Pancreas (tissue), 10 donors: ENCODE data around the gene ZNF473. TPM values are rescaled to one million over a fixed set of nuclear protein-coding genes. Genes with fewer than 3 reads are reported as not detected.
"Not testable (repeated sequence)": the region's sequence is repeated elsewhere in the genome, so short reads cannot be mapped to it uniquely, and the experiment has no call there.

ENCODE experiments used
- ATAC-seq, 4 donors: fragments of 200-7000 bp; cut with Tn5 transposase; one replicate each; pipeline versions ENCODE4 v1.8.0 to v1.9.1; 2020; ENCODE audit warnings: mild to moderate bottlenecking in 4 of 4, moderate library complexity in 4 of 4
- DNase-seq, 6 donors: peaks; one replicate each; pipeline ENCODE4 v3.0.0-alpha.2; 2020
- FAIRE-seq: peaks from 2 replicates; lab custom pipeline; 2012; peaks lifted over from hg19 to GRCh38; lab: Jason Lieb, UNC
- H3K27ac ChIP-seq, 4 donors: fragments of 200-600 bp; sonication (generic); 1 replicate in 3 of 4; 2 replicates in 1 of 4; pipeline versions ENCODE4 v1.5.0 to v1.8.0; 2020
- H3K27me3 ChIP-seq, 4 donors: fragments of 200-600 bp; one replicate each; pipeline ENCODE4 v1.8.0; 2021
- H3K36me3 ChIP-seq, 3 donors: fragments of 200-600 bp; sonication (generic) in 1 of 3; one replicate each; pipeline versions ENCODE4 v1.5.0 to v1.8.0; 2020 to 2021
- H3K4me1 ChIP-seq, 3 donors: fragments of 200-600 bp; one replicate each; pipeline ENCODE4 v1.8.0; 2021
- H3K4me3 ChIP-seq, 4 donors: fragments of 200-600 bp; sonication (generic) in 2 of 4; one replicate each; pipeline versions ENCODE4 v1.5.0 to v1.8.0; 2020 to 2021
- H3K9me3 ChIP-seq, 4 donors: fragments of 200-600 bp; one replicate each; pipeline ENCODE4 v1.8.0; 2021
- WGBS, 2 donors: extraction: QIAGEN DNeasy Blood & Tissue Kit; methylation state at CpG; one replicate each; pipeline ENCODE4 v1.1.7; 2013; 5-methylcytosine and 5-hydroxymethylcytosine counted together
- intact Hi-C, 3 donors: fragments of 100-400 bp; cut with DNase I; formaldehyde crosslinking; loops; one replicate each; pipeline versions ENCODE4 v1.11.1 to v1.14.2; 2022
- polyA plus RNA-seq, 2 donors: library from polyadenylated mRNA; stranded (reverse); fragments of 200-250 nt; gene quantifications; one replicate each; pipeline ENCODE4 v1.2.3, GENCODE V29; 2013
- total RNA-seq, 6 donors: library from RNA; stranded (reverse); fragmentation: NEBNext Ultra II Directional in 4 of 6; extraction: Animal tissue kit (Norgen Biotek cat#: 25700) in 4 of 6; gene quantifications; one replicate each; pipeline versions ENCODE4 v1.2.1 to v1.2.4, GENCODE V29; 2021 to 2023
- donor health status: healthy with polysubstance abuse.
- donor health status: DM: no; HTN: no; CAD: no; lungs with moderate emphysema.
- donor health status: DM: no; HTN: no; CAD: no.
- donor health status: control.
- donor health status: control.
- donor health status: Bipolar disorder and iron deficiency.
- donor health status: DM: yes; HTN: yes; CAD: no.
- donor health status: DM: no; HTN: no; CAD: no.
- donor health status: DM: no; HTN: no; CAD: no.
- donor health status: DM: yes; HTN: yes; CAD: no.

ZNF473 gene
- total and polyA plus RNA-seq, 8 donors = 1.9 to 6.3 (median 3.9) TPM

DNA sequence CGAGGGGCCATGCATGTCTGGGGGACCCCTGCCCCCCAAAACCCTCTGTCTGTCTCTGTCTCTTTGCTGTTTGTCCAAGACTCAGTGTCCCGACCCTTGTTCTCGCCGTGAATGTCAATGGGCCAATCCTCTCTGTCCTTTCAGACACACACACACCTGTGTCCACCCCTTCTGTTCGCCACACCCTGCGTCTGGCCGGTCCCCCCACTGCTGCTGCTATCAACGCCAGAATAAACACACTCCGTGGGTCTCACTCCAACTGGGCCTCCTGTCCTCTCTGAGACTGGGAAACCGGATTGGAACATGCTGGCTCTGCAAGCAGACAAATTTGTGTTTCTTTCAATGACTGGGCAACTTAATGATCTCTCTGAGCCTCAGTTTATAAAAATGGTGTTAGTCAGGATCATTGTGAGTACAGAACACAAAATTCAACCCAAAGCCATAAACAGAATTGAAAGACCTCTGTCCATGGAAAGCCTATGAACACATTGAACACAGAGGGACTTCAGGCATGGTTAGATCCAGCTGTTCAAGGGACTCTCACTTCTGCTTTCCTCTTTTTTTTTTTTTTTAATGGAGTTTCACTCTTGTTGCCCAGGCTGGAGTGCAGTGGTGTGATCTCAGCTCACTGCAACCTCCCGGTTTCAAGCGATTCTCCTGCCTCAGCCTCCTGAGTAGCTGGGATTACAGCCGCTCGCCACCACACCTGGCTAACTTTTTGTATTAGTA is 50.0 kb downstream of the ZNF473 start:
- H3K9me3 ChIP-seq, DNase-seq, H3K27ac ChIP-seq, H3K36me3 ChIP-seq, H3K4me3 ChIP-seq, H3K4me1 ChIP-seq, H3K27me3 ChIP-seq, intact Hi-C loops, ATAC-seq, FAIRE-seq: not testable (repeated sequence)
- 62 to 66% methylated on average over 9 to 13 of the region's 14 CpGs for WGBS, 2 donors

DNA sequence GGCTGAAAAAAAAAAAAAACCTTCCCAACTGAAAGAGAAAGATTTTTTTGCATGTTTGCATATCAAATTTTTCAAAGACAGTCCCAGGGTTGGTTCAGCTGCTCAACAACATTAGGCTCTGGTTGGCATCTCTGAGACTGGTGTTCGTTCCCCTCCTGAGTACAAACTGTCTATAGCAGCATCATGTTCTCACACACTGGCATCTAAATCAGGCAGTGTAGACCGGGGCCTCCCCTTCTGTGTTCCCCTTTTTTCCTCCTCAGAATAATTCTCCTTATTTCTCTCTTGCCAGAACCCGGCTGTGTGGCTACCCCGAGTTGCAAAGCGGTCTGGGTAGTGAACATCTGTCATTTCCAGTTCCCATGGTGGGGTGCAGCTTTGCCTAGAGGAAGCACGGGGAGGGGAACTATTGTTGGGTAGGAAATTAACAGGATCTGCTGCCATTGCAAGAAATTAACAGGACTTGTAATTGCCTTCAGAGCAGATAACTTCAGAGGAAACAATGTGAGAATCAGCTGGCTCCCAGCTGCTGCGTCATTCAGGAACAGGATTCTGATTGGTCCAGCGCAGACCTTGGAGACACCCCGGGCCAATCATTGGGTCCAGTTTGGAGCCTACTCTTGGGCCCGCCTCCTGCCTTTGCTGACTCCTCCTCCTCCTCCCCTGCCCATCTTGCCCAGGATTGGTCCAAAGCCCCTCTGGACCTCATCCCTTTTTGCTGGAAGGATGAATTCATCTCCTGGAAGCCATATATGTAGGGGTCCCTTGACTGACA is 51.0 kb downstream of the ZNF473 start:
- intact Hi-C loops, DNase-seq, H3K27me3 ChIP-seq, ATAC-seq, FAIRE-seq, H3K36me3 ChIP-seq, H3K9me3 ChIP-seq, H3K27ac ChIP-seq, H3K4me3 ChIP-seq, H3K4me1 ChIP-seq: not testable (repeated sequence)
- WGBS, 2 donors = 64 to 67% methylated on average over 7 to 10 of the region's 10 CpGs

GRCh38 chr19:50079014-50079413 is 53.2 kb downstream of the ZNF473 start:
- H3K4me1 ChIP-seq, DNase-seq, FAIRE-seq, H3K9me3 ChIP-seq, ATAC-seq, H3K36me3 ChIP-seq, H3K4me3 ChIP-seq, H3K27ac ChIP-seq, intact Hi-C loops, H3K27me3 ChIP-seq: not testable (repeated sequence)
- WGBS, 2 donors = 73 to 87% methylated on average over 4 of the region's 5 CpGs

- WGBS, 2 donors = 65 to 74% methylated on average over 2 of the region's 2 CpGs
- H3K36me3 ChIP-seq, H3K27ac ChIP-seq, H3K4me3 ChIP-seq, H3K27me3 ChIP-seq, DNase-seq, FAIRE-seq, intact Hi-C loops, H3K4me1 ChIP-seq, H3K9me3 ChIP-seq, ATAC-seq: not testable (repeated sequence)
These were observed 58.6 kb downstream of the ZNF473 start for GRCh38 chr19:50084440-50084839.

- intact Hi-C loops, H3K27me3 ChIP-seq, H3K36me3 ChIP-seq, FAIRE-seq, H3K27ac ChIP-seq, DNase-seq, H3K4me3 ChIP-seq, H3K4me1 ChIP-seq, H3K9me3 ChIP-seq, ATAC-seq: not testable (repeated sequence)
- 79 to 82% methylated on average over 2 to 4 of the region's 4 CpGs for WGBS, 2 donors
These were observed 61.3 kb downstream of the ZNF473 start for GRCh38 chr19:50087153-50087552.

- intact Hi-C loops, H3K4me1 ChIP-seq, ATAC-seq, H3K36me3 ChIP-seq, H3K4me3 ChIP-seq, H3K9me3 ChIP-seq, H3K27me3 ChIP-seq, FAIRE-seq, DNase-seq, H3K27ac ChIP-seq: not testable (repeated sequence)
- 29 to 45% methylated on average over 10 of the region's 10 CpGs for WGBS, 2 donors
These were observed 64.9 kb downstream of the ZNF473 start for GRCh38 chr19:50090706-50091105.

DNA sequence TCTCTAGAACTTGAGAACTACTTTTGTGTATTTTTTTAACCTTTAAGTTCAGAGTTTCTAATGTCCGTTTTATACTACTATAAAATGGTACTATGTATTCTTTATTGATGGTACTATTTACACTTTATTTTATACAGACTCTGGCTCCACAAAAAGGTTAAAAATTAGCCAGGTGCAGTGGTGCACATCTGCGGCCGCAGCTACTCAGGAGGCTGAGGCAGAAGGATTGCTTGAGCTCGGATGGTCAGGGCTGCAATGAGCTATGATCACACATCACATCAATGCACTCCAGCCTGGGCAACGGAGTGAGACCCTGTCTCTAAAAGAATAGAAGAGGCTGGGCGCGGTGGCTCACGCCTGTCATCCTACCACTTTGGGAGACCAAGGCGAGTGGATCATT is 66.0 kb downstream of the ZNF473 start:
- ATAC-seq, H3K4me1 ChIP-seq, H3K27ac ChIP-seq, H3K4me3 ChIP-seq, H3K27me3 ChIP-seq, intact Hi-C loops, H3K9me3 ChIP-seq, DNase-seq, H3K36me3 ChIP-seq, FAIRE-seq: not testable (repeated sequence)
- 47 to 62% methylated on average over 3 of the region's 9 CpGs for WGBS, 2 donors

- DNase-seq, H3K36me3 ChIP-seq, FAIRE-seq, H3K27ac ChIP-seq, H3K9me3 ChIP-seq, ATAC-seq, H3K4me3 ChIP-seq, H3K4me1 ChIP-seq, intact Hi-C loops, H3K27me3 ChIP-seq: not testable (repeated sequence)
- WGBS, 2 donors = no CpG with 5 or more reads among the region's 10 CpGs
These were observed 66.8 kb downstream of the ZNF473 start for GRCh38 chr19:50092597-50092996.

- intact Hi-C loops, H3K4me3 ChIP-seq, ATAC-seq, H3K27me3 ChIP-seq, DNase-seq, FAIRE-seq, H3K9me3 ChIP-seq, H3K4me1 ChIP-seq, H3K27ac ChIP-seq, H3K36me3 ChIP-seq: not testable (repeated sequence)
- WGBS, 2 donors = no CpG with 5 or more reads among the region's 13 CpGs
These were observed 72.1 kb downstream of the ZNF473 start for GRCh38 chr19:50097884-50098283.

- ATAC-seq, intact Hi-C loops, FAIRE-seq, H3K27me3 ChIP-seq, H3K4me1 ChIP-seq, H3K4me3 ChIP-seq, H3K36me3 ChIP-seq, H3K9me3 ChIP-seq, H3K27ac ChIP-seq: not testable (repeated sequence)
- WGBS, 2 donors = 55 to 74% methylated on average over 11 of the region's 14 CpGs
- peak in 4 of 6 donors; percentile 33 to 77 (median 62) for DNase-seq
These were observed 73.1 kb downstream of the ZNF473 start for GRCh38 chr19:50098892-50099291.

DNA sequence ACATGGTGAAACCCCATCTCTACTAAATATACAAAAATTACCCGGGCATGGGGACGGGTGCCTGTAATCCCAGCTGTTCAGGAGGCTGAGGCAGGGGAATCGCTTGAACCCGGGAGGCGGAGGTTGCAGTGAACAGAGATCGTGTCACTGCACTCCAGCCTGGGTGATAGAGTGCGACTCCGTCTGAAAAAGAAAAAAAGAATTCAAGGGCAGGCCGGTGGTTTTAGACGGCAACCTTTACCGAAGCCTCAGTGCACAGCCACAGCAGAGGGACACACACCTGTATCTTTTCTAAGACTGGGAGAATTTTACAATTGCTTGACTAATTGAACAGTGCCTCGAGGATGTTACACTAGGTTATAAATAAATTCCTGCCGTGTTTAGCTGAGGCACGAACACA is 73.9 kb downstream of the ZNF473 start:
- WGBS, 2 donors = 68 to 83% methylated on average over 7 to 8 of the region's 14 CpGs
- FAIRE-seq, H3K36me3 ChIP-seq, DNase-seq, H3K27ac ChIP-seq, H3K9me3 ChIP-seq, H3K4me3 ChIP-seq, H3K27me3 ChIP-seq, H3K4me1 ChIP-seq, intact Hi-C loops, ATAC-seq: not testable (repeated sequence)

DNA sequence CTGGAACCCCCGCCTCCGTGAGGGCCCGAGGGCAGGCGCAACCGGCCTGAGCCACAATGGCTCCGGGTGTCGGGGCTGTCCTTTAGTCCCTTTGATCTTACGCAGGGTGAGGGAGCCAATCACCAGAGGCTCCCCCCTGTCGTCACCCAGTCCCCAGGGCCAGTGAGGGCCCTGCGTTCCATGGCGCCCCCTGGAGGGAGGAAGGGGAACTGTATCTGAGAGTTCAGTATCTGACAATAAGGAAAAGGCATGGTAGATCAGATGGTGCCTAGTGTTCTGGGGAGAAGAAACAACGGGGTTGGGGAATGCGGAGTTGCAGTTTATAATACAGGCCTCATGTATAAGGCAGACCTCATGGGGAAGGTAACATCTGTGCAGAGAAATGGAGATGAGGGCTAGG is 75.1 kb downstream of the ZNF473 start:
- ATAC-seq, FAIRE-seq, H3K27me3 ChIP-seq, H3K9me3 ChIP-seq, DNase-seq, H3K4me3 ChIP-seq, H3K27ac ChIP-seq, H3K36me3 ChIP-seq, intact Hi-C loops, H3K4me1 ChIP-seq: not testable (repeated sequence)
- no CpG with 5 or more reads among the region's 13 CpGs for WGBS, 2 donors
